GM18520 (cell line): ENCODE measurements around the gene FAM131B.
"Not testable (repeated sequence)": the region's sequence is repeated elsewhere in the genome, so short reads cannot be mapped to it uniquely, and the experiment has no call there.

ENCODE experiments used
- ATAC-seq: cut with Tn5 transposase; IDR thresholded peaks from one replicate; pipeline ENCODE4 v1.9.1; 2021; ENCODE audit not compliant: unreplicated experiment

Gene FAM131B

DNA sequence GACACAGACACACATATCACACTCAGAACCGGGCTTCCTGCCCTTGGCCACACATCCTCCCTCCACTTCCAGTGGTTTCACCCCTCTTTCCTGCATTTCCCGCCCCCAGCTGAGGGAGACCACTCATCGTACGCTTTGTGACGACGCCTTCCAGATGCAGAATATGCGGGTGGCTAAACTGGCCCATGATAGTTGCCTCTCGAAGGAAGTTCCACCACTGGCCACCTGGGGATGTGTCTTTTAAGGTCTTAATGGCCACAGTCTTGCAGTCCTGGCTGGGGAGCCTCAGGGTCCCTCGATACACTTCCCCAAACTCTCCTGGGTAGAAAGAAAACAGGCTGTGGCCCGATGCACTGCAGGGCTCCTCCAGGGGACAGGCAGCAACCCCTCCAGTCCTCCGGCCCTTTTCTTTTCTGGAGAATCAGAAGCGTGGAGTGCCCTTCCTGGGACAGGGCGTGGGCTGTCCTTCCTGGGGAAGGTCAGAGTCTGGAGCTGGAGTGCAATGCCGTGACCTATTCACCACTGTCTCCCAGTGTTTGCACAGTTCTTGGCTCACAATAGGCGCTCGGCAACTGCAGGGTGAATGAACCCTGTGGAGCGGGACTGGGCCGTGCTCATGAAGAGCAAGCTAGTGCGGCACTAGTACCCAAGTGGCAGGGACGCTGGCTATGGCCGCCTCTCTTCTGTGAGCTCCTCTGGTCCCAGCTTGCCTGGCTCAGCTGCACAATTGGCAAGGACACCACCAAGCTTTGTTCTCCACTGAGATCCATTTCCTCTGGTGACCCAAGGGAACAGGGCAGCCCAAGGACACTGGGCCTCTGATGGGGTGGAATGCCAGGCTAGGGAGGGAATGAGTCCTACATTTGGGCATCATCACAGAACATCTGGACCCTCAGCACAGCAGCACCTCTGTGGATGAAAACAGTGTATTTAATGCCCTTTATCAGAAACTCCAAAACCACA is 33.0 kb upstream of the FAM131B start:
- ATAC-seq: no peak

DNA sequence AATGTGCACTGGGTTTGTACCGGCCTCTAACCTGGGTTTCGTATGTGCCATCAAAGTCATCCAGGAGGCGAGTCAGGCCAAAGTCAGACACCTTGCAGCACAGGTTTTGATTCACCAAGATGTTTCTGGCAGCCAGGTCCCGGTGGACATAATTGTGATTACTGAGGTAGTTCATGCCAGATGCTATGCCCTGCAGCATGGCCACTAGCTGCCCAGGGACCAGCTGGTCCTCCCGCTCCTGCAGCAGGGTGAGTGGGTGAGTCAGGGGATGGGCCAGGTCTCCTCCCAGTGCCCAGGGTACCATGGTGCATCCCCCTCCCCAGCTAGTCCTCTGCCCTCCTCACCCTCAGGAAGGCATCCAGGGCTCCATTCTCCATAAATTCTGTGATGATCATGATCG is 32.3 kb upstream of the FAM131B start:
- ATAC-seq: no peak

DNA sequence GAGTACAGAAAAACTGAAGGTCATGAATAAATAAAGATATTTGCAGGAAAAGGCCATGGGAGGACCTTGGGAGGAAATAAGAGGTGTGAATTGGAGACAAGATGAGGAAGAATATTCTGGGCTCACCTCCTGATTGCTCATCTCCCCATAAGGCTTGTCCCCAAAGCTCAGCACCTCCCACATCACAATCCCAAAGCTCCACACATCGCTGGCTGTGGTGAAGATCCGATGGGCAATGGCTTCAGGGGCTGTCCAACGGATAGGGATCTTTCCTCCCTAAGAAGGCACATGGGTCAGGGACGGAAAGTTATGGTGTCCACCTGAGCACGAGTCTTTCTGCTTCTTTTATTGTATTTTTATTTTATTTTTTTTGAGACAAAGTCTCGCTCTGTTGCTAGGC is 31.6 kb upstream of the FAM131B start:
- no peak for ATAC-seq

DNA sequence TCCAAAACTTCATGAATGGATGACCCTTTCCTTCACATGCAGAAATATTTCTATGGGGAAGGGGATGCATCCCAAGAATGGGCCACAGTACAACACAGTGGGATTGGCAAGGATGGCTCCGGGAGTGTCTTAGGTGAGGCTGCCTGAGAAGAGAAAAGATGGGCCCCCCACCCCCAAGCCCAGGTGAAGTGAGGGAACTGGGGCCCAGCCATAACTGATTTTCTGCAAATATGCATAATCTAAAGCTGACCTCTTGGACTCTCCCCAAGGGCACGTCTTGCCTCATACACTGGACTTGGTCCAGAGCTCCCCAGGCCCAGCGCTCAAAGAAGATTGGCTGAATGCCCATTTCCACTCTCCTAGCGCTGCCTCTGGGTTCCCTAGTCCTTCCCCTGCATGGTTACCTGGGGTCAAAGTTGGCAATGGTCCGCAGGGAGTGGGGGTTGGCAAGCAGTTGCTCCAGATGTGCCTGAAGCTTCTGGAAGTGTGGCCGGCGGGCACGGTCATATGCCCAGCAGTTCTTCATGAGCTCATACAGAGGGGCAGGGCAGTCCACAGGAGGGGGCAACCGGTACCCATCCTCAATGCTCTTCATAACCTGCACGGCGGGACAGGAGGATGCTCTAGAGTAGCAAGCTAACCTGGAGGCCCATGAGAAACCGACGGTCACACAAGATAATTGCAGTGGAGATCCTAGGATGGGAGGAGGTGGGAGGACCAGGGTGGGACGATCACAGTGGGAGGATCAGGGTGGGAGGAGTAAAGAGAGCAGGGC is 30.9 kb upstream of the FAM131B start:
- ATAC-seq: no peak

DNA sequence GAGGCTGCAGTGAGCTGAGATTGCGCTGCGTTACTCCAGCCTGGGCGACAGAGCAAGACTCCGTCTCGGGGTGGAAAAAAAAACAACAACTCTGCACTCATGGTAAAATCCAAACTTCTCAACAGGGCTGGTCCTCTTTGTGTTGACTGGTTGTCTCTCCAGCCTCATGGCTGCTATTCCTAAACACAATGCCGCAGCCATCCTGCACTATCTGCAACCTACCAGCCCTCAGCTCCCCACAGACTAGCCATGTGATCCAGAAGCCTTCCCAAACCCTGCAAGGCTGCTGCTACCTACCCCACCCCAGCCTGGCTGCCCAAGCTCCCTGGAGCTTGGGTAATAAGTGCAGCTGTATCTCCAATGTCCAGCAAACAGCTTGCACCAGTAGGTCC is 30.4 kb upstream of the FAM131B start:
- no peak for ATAC-seq

DNA sequence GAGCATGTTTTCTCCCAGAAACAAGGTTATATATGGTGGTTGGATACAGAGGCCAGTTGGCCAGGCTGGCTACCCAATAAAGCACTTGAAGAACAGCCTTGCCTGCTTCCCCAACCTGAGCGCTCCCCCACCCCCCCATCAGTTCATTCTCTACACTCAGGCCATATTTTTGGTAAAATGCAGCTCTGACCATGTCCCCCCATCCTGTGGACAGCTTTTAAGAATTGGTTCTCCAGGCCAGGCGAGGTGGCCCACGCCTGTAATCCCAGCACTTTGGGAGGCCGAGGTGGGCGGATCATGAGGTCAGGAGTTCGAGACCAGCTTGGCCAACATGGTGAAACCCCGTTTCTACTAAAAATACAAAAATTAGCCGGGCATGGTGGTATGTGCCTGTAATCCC is 29.9 kb upstream of the FAM131B start:
- ATAC-seq: not testable (repeated sequence)

DNA sequence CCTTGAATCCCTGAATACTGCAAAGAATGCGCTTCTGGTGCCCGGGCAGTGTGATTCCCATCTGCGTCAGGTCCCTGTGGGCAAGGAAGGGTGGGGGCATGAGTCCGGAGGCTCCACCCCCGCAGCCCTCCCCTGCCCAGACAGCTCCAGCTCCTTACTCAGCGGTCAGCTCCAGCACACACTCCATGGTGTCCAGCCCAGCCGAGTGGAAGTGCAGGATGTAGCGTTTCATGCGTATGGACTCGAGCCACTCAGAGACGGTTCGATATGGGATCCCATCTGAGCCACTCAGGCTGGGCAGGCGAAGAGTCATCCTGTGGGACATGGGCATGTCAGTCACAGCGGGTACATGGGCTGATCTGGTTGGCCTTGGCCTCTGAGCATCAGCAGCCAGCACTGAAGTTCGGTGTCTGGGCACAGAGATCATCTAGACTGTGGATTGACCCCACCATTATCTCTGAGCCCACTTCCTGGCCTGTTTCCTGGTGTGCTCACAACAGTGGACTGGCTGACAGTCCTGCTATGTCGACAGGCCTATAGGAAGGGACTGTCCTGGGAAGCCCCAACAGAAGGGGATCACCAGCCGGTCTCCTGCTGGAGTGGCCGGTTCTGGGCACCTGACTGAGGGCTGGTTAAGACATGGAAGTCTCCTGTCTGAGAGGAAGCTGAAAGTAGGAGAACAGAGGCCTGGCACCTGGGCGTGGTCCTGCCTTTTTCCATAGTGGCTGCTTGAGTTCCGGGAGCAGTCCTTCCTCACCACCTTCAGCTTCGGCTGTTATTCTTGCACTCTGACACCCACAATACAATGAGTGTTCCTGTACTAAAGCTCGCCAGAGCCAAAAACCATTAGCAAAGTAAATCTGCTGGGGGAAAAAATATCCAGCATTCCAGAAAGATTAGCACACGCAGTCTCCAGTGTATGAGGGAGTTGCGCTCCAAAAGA is 29.2 kb upstream of the FAM131B start:
- ATAC-seq: no peak

DNA sequence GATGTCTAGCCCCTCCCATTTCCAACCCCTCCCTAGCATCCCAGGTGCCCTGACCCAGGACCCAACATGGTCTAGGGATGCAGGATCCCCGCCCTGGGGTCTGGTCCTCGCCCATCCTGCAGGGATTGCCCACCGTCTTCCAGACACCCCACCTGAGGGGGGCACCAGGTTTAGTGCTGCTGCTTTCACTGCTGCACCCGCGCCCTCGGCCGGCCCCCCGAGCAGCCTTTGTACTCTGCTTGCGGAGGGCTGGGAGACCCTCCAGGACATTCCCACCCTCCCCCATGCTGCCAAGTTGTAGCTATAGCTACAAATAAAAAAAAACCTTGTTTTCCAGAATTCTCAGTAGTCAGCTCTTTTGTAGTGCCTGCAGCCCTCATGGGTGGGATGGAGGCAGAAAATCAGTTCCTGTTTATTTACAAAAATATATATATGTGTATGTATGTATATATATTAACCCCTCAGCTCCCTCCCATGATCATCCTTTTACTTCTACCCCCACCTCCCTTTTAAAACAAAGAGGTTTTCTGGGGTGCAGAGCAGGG is 28.3 kb upstream of the FAM131B start:
- no peak for ATAC-seq

DNA sequence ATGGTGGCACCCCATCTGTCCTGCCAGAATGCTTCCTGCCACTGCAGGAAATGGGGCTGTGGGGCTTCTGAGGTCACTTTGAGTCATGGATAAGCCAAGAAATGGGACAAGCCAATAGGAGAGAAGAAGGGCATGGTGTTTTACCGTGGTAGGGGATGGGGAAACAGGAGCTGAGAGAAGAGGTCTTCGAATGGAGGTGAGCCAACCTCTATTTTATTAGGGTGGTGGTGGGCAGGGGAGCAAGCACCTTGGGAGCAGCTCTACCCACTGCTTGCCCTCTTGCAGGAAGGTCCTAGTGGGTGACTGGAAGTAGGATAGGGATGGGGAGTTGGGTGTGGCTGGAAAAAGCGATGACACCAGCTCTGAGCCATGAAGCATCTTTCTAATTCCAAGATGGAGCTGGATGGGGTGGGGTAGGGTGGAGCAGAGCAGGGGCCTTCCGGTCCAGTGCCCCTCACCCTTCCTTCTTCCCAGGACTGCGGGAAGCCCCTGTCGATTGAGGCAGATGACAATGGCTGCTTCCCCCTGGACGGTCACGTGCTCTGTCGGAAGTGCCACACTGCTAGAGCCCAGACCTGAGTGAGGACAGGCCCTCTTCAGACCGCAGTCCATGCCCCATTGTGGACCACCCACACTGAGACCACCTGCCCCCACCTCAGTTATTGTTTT is 27.7 kb upstream of the FAM131B start:
- ATAC-seq: no peak

DNA sequence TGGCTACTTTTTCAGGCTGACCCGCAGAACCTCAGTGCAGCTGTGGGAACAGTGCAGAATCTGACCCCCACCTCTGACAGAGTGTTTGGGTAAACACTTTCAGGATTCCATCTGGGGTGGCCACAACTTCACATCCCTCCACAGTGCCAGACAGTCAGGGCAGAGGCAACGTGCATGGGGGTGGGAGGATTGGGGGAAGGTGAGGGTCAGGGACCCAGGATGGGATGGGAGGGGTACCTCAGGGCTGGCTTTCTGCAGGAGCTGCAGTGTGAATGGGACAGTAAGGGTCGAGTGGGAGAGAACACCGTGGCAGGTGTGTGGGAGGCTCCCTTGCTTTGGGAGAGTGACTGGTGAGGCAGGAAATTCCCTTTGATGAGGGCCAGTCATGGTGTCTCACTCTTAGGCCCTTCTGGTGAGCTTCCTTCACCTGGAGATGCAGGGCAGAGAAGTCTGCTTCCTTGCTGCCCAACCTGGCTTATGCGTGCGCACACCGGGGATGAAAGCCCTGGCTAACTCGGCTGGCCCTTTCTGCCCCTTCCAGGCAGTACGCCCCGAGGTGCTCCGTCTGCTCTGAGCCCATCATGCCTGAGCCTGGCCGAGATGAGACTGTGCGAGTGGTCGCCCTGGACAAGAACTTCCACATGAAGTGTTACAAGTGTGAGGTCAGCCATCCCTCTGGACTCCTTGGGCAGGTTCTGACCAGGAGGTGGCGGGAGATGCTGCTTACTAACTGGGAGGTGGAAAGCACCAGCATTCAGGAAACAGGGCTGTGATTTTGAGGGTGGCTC is 27.0 kb upstream of the FAM131B start:
- no peak for ATAC-seq

DNA sequence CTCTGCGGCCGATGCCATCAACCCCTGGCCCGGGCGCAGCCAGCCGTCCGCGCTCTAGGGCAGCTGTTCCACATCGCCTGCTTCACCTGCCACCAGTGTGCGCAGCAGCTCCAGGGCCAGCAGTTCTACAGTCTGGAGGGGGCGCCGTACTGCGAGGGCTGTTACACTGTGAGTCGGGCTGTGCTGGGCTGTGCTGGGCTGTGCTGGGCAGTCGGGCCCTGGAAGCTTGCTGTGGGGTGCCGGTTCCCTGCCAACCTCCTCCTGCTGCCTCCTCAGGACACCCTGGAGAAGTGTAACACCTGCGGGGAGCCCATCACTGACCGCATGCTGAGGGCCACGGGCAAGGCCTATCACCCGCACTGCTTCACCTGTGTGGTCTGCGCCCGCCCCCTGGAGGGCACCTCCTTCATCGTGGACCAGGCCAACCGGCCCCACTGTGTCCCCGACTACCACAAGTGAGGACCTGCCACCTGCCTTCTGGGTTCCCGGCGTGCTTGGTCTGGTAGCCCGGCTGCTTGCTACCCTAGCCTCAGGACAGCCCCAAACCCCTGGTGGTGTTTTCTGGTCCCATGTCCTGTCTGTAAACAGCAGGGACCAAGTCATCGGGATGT is 26.1 kb upstream of the FAM131B start:
- no peak for ATAC-seq

DNA sequence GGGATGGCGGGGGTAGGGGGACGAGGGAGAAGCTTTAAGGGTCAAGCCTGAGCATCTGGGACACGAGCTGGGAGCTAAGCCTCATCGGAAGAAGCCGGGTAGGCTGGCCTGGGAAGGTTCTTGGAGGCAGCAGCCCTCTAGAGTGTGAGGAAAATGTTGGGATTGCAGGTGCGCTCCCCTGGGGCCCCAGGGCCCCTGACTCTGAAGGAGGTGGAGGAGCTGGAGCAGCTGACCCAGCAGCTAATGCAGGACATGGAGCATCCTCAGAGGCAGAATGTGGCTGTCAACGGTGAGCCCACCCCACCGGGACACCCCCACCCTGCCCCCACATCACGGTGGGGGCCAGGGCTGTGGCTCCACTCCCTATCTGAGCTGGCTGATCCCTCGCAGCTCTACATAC is 25.5 kb upstream of the FAM131B start:
- no peak for ATAC-seq

DNA sequence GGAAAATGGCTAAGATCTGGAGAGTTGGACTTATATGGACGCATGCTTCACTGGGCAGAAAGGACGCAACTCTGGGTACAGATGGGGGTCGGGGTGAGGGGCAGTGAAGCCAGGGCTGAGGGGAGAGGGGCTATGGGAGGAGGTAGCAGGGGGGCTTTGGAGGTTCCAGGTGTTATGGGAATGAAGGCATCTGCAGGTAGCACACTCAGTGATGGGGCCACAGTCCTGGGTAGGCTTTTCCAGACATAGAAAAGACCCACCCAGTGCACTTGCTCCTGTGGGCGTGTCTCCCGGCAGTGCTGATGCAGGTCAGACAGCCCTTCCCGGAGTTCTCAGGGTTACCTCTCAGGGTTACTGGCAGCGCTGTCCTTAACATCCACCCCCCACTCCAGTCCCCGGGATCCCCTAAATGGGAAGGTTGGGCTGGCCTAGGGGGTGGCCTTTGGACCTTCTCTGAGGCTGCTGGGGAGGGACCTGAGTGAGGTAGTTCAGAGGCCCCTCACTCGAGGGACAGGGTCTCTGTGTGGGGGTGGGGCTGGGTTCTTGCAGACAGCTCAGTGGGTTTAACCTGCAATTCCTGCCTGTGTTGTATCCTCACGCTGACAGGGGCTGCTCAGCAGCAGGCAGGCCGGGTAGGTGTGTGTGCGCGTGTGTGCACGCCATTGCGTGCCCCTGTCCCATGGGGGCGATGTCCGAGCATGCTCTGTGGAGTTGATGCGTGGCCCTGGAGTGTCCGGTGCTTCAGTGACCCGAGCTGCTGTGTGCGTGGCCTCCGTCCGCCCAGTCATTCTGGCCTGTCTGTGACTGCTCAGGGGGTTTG is 24.9 kb upstream of the FAM131B start:
- ATAC-seq: no peak

DNA sequence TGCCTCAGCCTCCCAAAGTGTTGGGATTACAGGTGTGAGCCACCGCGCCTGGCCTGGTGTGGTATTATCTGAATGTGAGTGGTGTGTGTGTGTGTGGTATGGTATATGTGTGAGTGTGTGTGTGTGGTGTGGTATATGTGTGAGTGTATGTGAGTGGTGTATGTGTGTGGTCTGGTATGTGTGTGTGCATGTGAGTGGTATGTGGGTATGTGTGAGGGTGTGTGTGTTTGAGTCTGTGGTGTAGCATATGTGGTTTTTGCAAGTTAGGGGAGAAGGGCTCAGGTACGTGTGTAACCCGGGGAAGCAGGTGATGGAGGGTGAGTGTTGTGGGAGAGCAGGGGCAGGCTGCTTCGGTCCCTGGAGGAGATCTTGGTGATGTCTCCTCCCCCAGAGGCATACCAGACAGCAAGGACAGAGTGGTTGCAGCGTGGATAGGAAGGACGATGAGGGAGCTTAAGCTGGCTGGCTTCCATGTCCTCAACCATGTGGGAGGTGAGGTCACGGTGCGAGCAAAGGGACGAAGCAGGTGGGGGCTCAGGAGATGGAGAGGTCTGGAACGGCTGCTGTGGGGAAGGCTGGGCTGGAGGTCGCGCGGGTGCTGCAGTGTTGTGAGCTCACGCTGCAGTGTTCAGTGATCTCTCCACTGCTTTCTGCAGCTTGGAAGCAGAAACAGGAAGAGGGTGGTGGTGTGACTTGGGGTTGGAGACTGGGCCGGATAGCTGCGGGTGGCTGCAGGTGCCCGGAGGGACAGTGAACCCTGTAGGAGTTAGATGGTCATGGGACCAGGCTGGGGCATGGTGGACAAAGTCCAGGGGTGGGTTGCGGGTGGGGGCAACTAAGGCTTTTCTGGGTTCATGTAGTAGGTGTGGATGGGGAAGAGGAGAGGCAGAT is 23.6 kb upstream of the FAM131B start:
- no peak for ATAC-seq

DNA sequence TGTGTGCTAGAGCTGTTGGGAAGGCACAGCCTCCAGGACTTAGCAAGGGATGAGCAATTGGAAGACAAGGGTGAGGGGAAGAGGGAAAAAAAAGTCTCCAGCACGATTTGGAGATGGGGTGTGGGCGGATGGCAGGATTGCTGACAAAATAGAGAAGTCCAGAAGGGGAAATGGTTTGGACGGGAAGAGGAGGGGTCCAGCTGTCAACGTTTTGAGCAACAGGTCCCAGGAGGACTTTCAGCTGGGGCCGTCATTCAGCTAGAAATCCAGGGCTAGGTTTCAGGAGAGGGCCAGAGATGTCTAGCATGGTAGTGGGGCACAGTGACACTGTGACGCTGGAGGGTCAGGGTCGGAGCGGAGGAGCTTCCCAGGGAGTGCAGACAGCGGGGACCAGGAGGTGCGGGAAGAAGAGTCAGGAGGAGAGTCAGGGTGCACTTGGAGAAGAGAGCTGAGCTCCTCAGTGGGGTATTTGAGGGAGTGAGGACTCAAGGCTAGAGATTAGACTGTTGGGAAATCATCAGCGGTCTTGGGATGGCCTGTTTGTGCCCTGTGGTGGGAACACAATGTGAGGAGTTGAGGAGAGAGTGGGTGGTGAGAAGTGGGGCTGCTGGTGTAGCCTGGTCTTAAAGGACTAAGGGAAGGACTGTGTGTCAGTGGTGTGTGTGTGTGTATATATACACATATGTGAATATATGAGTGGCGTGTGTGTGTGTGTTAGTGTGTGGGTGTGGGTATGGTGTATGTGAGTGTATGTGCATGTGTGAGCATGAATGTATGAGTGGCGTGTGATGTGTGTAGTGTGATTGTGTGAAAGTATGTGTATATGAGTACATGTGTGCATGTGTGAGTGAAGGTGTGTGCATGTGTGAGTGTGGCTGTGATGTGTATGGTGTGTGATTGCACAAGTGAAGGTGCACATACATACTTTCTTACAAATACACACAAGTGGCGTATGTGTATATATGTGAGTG is 22.4 kb upstream of the FAM131B start:
- no peak for ATAC-seq

DNA sequence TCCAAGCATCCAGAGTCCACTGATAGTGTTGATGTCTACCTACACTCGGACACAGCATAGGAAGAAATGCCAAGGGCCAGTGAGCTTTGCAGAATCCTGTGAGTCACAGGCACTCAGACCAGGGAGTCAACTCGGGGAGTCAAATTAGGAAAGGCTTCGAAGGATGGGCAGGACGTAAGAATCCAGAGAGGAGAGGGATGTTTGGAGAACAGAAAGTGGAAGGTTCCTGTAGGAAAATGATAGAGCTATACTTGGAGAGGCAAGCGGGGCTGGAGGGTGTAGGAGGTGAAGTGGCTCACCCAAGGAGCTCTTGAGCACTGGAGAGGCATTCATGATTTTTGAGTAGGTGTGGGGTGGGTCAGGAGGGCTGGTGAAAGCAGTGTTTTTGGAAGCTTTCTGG is 21.6 kb upstream of the FAM131B start:
- ATAC-seq: no peak
